Measurements from ENCODE around the gene C1orf198. TPM values are rescaled to one million over a fixed set of nuclear protein-coding genes. Genes with fewer than 3 reads are reported as not detected.
A peak's percentile ranks its signal among the peaks of the same experiment; 100 is the strongest.

Gene C1orf198
- total RNA-seq, 1 donor from 2014 or later, result 225 TPM

- Histone ChIP-seq H3K27ac (peak overlapping the region; percentile 96 to 99), H3K4me1 (peaks cover 7 to 16% of the 10 kb centered on the region in 2 donors), H3K27me3 (no peaks in the 10 kb centered on the region), H3K9me3 (no peaks in the 10 kb centered on the region), H3K36me3 (no peaks in the 10 kb centered on the region), H3K4me3 (peak overlapping the region; percentile 94 to 98)
- intact Hi-C loops (cut with DNase I), result loop anchor here (1.0 to 10.0 kb wide), 5 partner anchors 41 to 655 kb away; partner anchors contain the start of genes ARV1, COG2, TSNAX and TTC13
- TF ChIP-seq CTCF (IDR thresholded peaks at IDR 0.05), result no peak
- DNase-seq (ENCODE audit: low spot score in 2 of 2), result no peak
These were observed 1.2 kb upstream of the C1orf198 start for GRCh38 chr1:230869500-230869899.

- TF ChIP-seq CTCF (IDR thresholded peaks at IDR 0.05), result no peak
- Histone ChIP-seq H3K27ac (peak overlapping the region; percentile 96 to 99), H3K4me1 (peaks cover 7 to 22% of the 10 kb centered on the region in 2 donors), H3K9me3 (no peaks in the 10 kb centered on the region), H3K4me3 (peak overlapping the region; percentile 94 to 98), H3K36me3 (no peaks in the 10 kb centered on the region), H3K27me3 (no peaks in the 10 kb centered on the region)
- intact Hi-C loops (cut with DNase I), result loop anchor here (1.0 to 10.0 kb wide), 7 partner anchors 20 to 656 kb away; partner anchors contain the start of genes ARV1, COG2, TSNAX and TTC13
- peak in 1 of 2 donors; percentile 85 for DNase-seq (ENCODE audit: low spot score in 2 of 2)
These were observed 540 bp upstream of the C1orf198 start for GRCh38 chr1:230868736-230869385.

- Histone ChIP-seq H3K4me1 (peaks cover 9 to 37% of the 10 kb centered on the region in 2 donors), H3K36me3 (no peaks in the 10 kb centered on the region), H3K9me3 (no peaks in the 10 kb centered on the region), H3K27me3 (no peaks in the 10 kb centered on the region), H3K4me3 (peak overlapping the region; percentile 94 to 98), H3K27ac (peak overlapping the region; percentile 96 to 99)
- intact Hi-C loops (cut with DNase I), result loop anchor here (10.0 kb wide), 2 partner anchors 223 to 657 kb away; partner anchors contain the start of genes COG2 and TSNAX
- no peak for TF ChIP-seq CTCF (IDR thresholded peaks at IDR 0.05)
- no peak for DNase-seq (ENCODE audit: low spot score in 2 of 2)
These were observed 1.0 kb downstream of the C1orf198 start for GRCh38 chr1:230867101-230867902.

GRCh38 chr1:230866171-230867070, 1.9 kb downstream of the C1orf198 start:
- Histone ChIP-seq H3K4me1 (peaks cover 9 to 44% of the 10 kb centered on the region in 2 donors), H3K9me3 (no peaks in the 10 kb centered on the region), H3K27me3 (no peaks in the 10 kb centered on the region), H3K36me3 (no peaks in the 10 kb centered on the region), H3K4me3 (peak overlapping the region; percentile 94 to 98), H3K27ac (peak overlapping the region; percentile 96 to 99)
- intact Hi-C loops (cut with DNase I), result loop anchor here (1.0 to 10.0 kb wide), 3 partner anchors 59 to 658 kb away; partner anchors contain the start of genes COG2 and TSNAX
- TF ChIP-seq CTCF (IDR thresholded peaks at IDR 0.05), result no peak
- DNase-seq (ENCODE audit: low spot score in 2 of 2), result no peak
